Fibroblast of mammary gland (primary cell): Measurements from ENCODE around the gene ARHGAP15.
A peak's percentile ranks its signal among the peaks of the same experiment; 100 is the strongest.
"Not testable (repeated sequence)": the region's sequence is repeated elsewhere in the genome, so short reads cannot be mapped to it uniquely, and the experiment has no call there.

Experiments used
- DNase-seq: peaks from one replicate; pipeline ENCODE4 v3.0.0-alpha.2; 2010; ENCODE audit warnings: low read depth
- H3K4me3 ChIP-seq: 2 replicates; pipeline ENCODE4 v1.5.1; 2011; ENCODE audit warnings: low read depth, mild to moderate bottlenecking, low read length, moderate library complexity; ENCODE audit not compliant: control insufficient read depth
- CTCF ChIP-seq: conservative IDR thresholded peaks from 2 replicates; pipeline ENCODE4 v1.5.1; 2011; ENCODE audit warnings: low read depth, low read length, inconsistent platforms; ENCODE audit not compliant: control insufficient read depth, insufficient read depth

The ARHGAP15 gene

GRCh38 chr2:143088388-143088787 is 40.8 kb upstream of the ARHGAP15 start:
- no peak for TF ChIP-seq CTCF
- H3K4me3 ChIP-seq = no peak overlapping the region
- DNase-seq = no peak

GRCh38 chr2:143089520-143089919 is 39.7 kb upstream of the ARHGAP15 start:
- not testable (repeated sequence) for DNase-seq, H3K4me3 ChIP-seq

- TF ChIP-seq CTCF = peak; percentile 62
- no peak overlapping the region for H3K4me3 ChIP-seq
- DNase-seq = peak; percentile 75
Measured at GRCh38 chr2:143110758-143111428, 18.3 kb upstream of the ARHGAP15 start.

- no peak overlapping the region for H3K4me3 ChIP-seq
- TF ChIP-seq CTCF = no peak
- DNase-seq = no peak
Measured at GRCh38 chr2:143117225-143117624, 12.0 kb upstream of the ARHGAP15 start.

GRCh38 chr2:143121079-143121478 is 8.1 kb upstream of the ARHGAP15 start:
- DNase-seq = no peak
- TF ChIP-seq CTCF = no peak
- H3K4me3 ChIP-seq = no peak overlapping the region

GRCh38 chr2:143121957-143122356 is 7.3 kb upstream of the ARHGAP15 start:
- H3K4me3 ChIP-seq = no peak overlapping the region
- DNase-seq = no peak
- no peak for TF ChIP-seq CTCF

GRCh38 chr2:143123911-143124310 is 5.3 kb upstream of the ARHGAP15 start:
- DNase-seq = no peak
- TF ChIP-seq CTCF = no peak

More at GRCh38 chr2:143123911-143124310, 5.3 kb upstream of the ARHGAP15 start:
- no peak overlapping the region for H3K4me3 ChIP-seq
